Omental fat pad (tissue), 4 donors: Measurements from ENCODE around the gene TRAPPC5. TPM values are rescaled to one million over a fixed set of nuclear protein-coding genes. Genes with fewer than 3 reads are reported as not detected.

Experiments used
- ATAC-seq: fragments of 150-250 bp; one replicate; pipeline ENCODE4 v1.9.1; 2016; ENCODE audit warnings: mild to moderate bottlenecking, moderate library complexity; ENCODE audit not compliant: low FRiP score
- DNase-seq: peaks from one replicate; pipeline ENCODE4 v3.0.0-alpha.2; 2019; ENCODE audit warnings: low spot score
- CTCF ChIP-seq, 3 donors: fragments of 450-650 bp; IDR thresholded peaks; one replicate each; pipeline ENCODE4 v1.5.1; 2016 to 2017; ENCODE audit warnings: antibody characterized with exemption in 3 of 3, mild to moderate bottlenecking in 3 of 3, moderate library complexity in 2 of 3
- total RNA-seq, 4 donors: library from RNA; depleted of rRNA; stranded (reverse); fragments of >200 nt; gene quantifications; one replicate each; pipeline ENCODE4 v1.1.0, GENCODE V29; 2016

TRAPPC5 gene
- total RNA-seq, 4 donors from 2014 or later = 54.1 to 83.6 (median 76.7) TPM

- ATAC-seq = no peak
- TF ChIP-seq CTCF (IDR thresholded peaks at IDR 0.05) = no peak
Measured at GRCh38 chr19:7676854-7677253, 3.8 kb upstream of the TRAPPC5 start, which contains the start of gene MCEMP1. MCEMP1 (plus strand) TSS chr19:7677090; CDS start chr19:7677121, 31 bp downstream.

DNA sequence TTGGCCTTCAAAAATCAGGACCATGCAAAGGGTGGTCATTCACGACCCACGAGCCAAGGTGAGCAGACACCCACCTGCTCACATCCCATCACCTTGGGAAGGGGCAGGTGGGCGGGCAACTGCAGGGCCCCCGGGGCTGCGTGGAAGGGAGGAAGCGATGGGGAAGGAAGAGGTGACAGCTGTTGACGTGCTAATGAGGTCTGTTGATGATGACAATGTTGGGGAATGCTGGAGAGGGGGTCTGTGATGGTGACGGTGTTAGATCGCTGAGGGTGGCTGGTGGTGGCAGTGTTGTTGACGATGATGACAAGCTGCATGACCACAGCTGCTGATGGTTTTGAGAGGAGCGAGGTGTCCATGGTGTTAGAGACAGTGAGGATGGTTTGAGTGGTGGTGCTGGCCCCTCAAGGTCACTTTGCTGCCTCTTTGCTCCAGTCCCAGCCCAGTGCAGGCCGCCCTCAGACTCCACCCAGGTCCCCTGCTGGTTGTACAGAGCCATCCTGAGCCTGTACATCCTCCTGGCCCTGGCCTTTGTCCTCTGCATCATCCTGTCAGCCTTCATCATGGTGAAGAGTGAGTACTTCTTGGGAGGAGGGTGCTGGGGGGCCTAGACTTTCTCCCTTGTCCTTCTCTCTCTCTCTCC is 2.8 kb upstream of the TRAPPC5 start:
- ATAC-seq (no peak), DNase-seq (no peak)
- no peak for TF ChIP-seq CTCF (IDR thresholded peaks at IDR 0.05)

More at GRCh38 chr19:7676854-7677253, 3.8 kb upstream of the TRAPPC5 start, which contains the start of gene MCEMP1:
- no peak for DNase-seq

- no peak for ATAC-seq
- TF ChIP-seq CTCF (IDR thresholded peaks at IDR 0.05) = no peak
- DNase-seq = no peak
Measured at GRCh38 chr19:7678971-7679751, 1.5 kb upstream of the TRAPPC5 start.

GRCh38 chr19:7679771-7680605 is 645 bp upstream of the TRAPPC5 start:
- no peak for TF ChIP-seq CTCF (IDR thresholded peaks at IDR 0.05)
- DNase-seq (no peak), ATAC-seq (no peak)

GRCh38 chr19:7681340-7682174 is 924 bp downstream of the TRAPPC5 start:
- peak; percentile 79 for DNase-seq
- TF ChIP-seq CTCF (IDR thresholded peaks at IDR 0.05) = no peak
- ATAC-seq = peak; percentile 66

- ATAC-seq (no peak), DNase-seq (no peak)
- TF ChIP-seq CTCF (IDR thresholded peaks at IDR 0.05) = no peak
Measured at GRCh38 chr19:7682175-7682855, 1.7 kb downstream of the TRAPPC5 start.
